Mucosa of descending colon (tissue), 3 donors: Measurements from ENCODE around the gene KLK2. TPM values are rescaled to one million over a fixed set of nuclear protein-coding genes. Genes with fewer than 3 reads are reported as not detected.

ENCODE experiments used
- ATAC-seq: fragments of 200-7000 bp; cut with Tn5 transposase; one replicate; pipeline ENCODE4 v1.9.1; 2020; ENCODE audit warnings: mild to moderate bottlenecking, moderate library complexity
- DNase-seq, 3 donors: peaks; one replicate each; pipeline ENCODE4 v3.0.0-alpha.2; 2020
- H3K36me3 ChIP-seq: fragments of 200-600 bp; one replicate; pipeline ENCODE4 v1.8.0; 2021; ENCODE audit warnings: low read depth, mild to moderate bottlenecking
- H3K4me1 ChIP-seq: fragments of 200-600 bp; one replicate; pipeline ENCODE4 v1.8.0; 2021; ENCODE audit warnings: low read depth, mild to moderate bottlenecking
- H3K4me3 ChIP-seq: fragments of 200-600 bp; one replicate; pipeline ENCODE4 v1.8.0; 2021; ENCODE audit warnings: mild to moderate bottlenecking
- H3K9me3 ChIP-seq: fragments of 200-600 bp; one replicate; pipeline ENCODE4 v1.8.0; 2021; ENCODE audit warnings: mild to moderate bottlenecking
- intact Hi-C, 2 donors: fragments of 100-400 bp; cut with DNase I in 1 of 2; cut with micrococcal nuclease in 1 of 2; formaldehyde crosslinking; loops; one replicate each; pipeline versions ENCODE4 v1.11.0 to v1.11.1; 2022; cut with DNase I, micrococcal nuclease
- total RNA-seq, 3 donors: library from RNA; stranded (reverse); fragmentation: NEBNext Ultra II Directional in 2 of 3; extraction: Animal tissue kit (Norgen Biotek cat#: 25700) in 2 of 3; gene quantifications; one replicate each; pipeline versions ENCODE4 v1.2.1 to v1.2.4, GENCODE V29; 2021 to 2023
- TF ChIP-seq, protein P1 (sequence below): fragments of 200-600 bp; IDR thresholded peaks from one replicate; pipeline ENCODE4 v1.8.0; 2022; ENCODE audit warnings: antibody characterized with exemption, mild to moderate bottlenecking
- donor health status: DM: no; HTN: no; CAD: no; lungs with moderate emphysema.
- donor health status: DM: no; HTN: no; CAD: no.
- donor health status: DM: no; HTN: yes; CAD: no.

The KLK2 gene
- total RNA-seq, 3 donors from 2014 or later: 0.43 TPM; not detected in 2

DNA sequence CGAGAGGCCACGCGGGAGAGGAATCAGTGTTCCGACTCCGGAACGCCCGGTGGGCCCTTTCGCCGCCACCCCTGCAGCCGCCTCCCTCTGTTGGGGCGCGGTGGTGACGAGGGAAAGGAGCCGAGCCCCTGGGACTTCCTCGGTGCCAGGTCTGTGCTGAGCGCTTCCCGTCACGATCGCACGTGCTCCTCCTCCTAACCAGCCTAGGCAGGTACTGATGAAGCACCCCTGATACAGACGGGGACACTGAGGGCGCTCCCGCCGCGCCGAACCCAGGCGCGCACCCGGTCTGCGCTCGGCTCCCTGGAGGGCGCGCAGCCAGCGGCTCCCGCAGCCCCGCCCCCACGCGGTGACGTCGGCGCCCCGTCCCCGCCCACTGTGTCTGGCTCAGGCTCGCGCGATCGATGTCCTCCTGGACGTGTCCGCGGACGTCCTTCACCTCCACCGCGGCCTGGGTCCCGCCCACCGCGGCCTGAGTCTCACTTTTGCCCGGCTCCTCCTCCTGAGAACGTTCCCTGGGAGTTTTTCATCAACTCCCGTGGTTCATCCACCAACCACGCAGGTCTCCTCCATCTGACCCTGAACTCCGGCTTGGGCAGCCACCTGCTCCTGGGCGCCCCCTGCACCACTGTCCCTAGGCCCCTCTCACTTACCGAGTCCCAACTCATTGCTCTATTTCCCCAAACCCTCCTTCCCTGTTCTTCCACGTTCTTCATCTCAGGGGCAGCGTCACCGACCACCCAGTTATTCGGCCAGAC, 37.3 kb upstream of the KLK2 start:
- intact Hi-C loops: no loop called here
- H3K36me3 ChIP-seq: no peaks in the 10 kb centered on the region
- TF ChIP-seq, protein P1, sequence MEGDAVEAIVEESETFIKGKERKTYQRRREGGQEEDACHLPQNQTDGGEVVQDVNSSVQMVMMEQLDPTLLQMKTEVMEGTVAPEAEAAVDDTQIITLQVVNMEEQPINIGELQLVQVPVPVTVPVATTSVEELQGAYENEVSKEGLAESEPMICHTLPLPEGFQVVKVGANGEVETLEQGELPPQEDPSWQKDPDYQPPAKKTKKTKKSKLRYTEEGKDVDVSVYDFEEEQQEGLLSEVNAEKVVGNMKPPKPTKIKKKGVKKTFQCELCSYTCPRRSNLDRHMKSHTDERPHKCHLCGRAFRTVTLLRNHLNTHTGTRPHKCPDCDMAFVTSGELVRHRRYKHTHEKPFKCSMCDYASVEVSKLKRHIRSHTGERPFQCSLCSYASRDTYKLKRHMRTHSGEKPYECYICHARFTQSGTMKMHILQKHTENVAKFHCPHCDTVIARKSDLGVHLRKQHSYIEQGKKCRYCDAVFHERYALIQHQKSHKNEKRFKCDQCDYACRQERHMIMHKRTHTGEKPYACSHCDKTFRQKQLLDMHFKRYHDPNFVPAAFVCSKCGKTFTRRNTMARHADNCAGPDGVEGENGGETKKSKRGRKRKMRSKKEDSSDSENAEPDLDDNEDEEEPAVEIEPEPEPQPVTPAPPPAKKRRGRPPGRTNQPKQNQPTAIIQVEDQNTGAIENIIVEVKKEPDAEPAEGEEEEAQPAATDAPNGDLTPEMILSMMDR: no peak
- H3K9me3 ChIP-seq: no peaks in the 10 kb centered on the region
- peaks cover 7% of the 10 kb centered on the region for H3K4me1 ChIP-seq
- ATAC-seq (peak; percentile 97), DNase-seq (peak; percentile 87 to 95 (median 91))
- H3K4me3 ChIP-seq: peak overlapping the region; percentile 22

DNA sequence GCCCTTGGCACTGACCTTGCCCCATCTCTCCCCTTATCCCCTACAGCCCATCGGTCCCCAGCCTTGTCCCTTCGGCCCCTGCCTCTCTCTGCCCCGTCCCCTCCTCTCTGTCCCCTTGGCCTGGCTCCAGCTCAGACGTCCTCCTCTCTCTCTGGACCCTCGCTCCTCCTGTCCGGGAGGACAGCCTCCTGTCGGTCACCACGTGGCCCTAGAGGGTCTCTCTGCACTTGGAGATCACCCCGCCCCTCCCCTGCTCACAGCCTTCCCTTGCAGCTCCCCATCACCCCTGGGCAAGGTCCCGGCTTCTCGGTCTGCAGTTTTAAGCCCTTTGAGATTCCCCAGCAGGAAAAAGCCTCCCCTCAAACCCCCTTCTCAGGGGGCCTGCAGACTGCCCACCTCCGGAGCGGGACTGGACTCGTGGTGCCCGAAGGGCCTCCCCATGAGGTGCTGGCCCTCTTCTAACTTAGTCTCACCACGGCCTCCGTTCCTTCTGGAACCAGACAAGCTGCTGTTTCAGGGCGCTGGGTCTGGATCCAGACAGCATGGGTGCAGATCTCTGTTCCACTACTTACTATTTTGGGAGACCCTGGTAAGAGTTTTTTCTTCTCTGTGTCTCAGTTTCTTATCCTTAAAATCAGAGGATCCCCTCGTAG, 36.6 kb upstream of the KLK2 start:
- Histone ChIP-seq H3K9me3 (no peaks in the 10 kb centered on the region), H3K4me1 (peaks cover 7% of the 10 kb centered on the region), H3K4me3 (no peak overlapping the region), H3K36me3 (no peaks in the 10 kb centered on the region)
- intact Hi-C loops: no loop called here
- DNase-seq (peak in 1 of 3 donors; percentile 62), ATAC-seq (no peak)
- TF ChIP-seq, protein P1: no peak

DNA sequence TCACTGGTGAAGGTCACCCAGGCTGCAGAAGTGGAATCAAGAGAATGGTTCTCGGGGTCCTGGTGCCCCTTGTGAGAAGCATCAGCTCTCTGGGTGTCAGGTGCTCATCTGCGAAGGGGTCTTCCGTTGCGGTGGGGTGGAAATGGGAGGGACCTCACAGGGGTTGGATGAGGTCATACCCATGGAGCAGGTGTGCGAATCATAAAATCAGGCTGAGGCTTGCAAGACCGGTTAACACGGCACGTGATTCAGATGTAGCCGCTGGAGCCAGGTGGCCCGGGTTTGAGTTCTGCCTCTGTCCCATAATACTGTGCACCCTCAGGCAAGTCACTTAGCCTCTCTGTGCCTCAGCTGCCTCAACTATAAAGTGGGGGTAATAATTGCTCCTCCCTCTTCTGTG, 35.9 kb upstream of the KLK2 start:
- Histone ChIP-seq H3K4me1 (peaks cover 7% of the 10 kb centered on the region), H3K9me3 (no peaks in the 10 kb centered on the region), H3K36me3 (no peaks in the 10 kb centered on the region), H3K4me3 (no peak overlapping the region)
- TF ChIP-seq, protein P1: no peak
- DNase-seq (peak in 2 of 3 donors; percentile 64 to 67), ATAC-seq (peak; percentile 51)
- intact Hi-C loops: no loop called here

DNA sequence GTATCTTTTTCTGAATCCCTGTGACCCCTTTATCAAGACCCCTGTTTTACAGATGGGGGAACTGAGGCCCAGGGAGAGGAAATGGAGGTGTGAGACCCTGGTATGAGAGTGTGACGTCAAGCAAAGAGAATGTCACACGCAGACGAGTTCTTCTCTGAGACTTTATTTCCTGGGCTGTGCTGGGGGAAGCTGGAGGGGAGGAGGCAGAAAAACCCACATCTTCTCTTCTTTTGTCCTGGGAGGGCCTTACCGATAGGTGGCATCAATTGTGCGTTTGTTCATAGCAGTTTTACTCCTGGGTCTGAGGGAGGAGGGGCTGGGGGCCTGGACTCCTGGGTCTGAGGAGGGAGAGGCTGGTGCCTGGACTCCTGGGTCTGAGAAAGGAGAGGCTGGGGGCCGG, 35.0 kb upstream of the KLK2 start:
- ATAC-seq (no peak), DNase-seq (no peak)
- H3K36me3 ChIP-seq: no peaks in the 10 kb centered on the region
- peaks cover 4% of the 10 kb centered on the region for H3K9me3 ChIP-seq
- TF ChIP-seq, protein P1: no peak
- H3K4me1 ChIP-seq: peaks cover 7% of the 10 kb centered on the region
- no peak overlapping the region for H3K4me3 ChIP-seq
- intact Hi-C loops: no loop called here

DNA sequence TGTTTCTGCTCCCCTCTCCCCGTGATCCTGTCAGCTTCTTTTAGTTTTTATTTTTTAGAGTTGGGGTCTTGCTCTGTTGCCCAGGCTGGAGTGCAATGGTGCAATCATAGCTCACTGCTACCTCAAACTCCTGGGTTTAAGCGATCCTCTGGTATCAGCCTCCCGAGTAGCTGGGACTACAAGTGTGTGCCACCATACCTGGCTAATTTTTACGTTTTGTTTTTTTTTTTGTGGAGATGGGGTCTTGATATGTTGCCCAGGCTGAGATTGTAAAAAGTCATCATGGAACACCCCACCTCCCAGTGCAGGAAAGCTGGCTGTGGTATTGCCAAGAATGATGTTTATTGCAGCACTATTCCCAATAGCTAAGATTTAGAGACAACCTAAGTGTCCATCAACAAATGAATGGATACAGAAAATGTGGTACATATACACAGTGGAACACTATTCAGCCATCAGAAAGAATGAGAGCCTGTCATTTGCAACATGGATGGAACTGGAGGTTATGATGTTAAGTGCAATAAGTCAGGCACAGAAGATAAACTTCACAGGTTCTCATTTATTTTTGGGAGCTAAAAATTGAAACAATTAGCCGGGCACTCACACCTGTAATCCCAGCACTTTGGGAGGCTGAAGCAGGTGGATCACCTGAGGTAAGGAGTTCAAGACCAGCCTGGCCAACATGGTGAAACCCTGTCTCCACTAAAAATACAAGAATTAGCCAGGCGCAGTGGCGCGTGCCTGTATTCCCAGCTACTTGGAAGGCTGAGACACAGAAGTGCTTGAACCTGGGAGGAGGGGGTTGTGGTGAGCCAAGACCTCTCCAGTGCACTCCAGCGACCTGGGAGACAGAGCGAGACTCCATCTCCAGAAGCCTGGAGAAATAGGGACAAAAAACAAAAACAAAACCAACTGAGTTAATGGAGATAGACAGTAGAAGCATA, 33.3 kb upstream of the KLK2 start:
- H3K9me3 ChIP-seq: peaks cover 5% of the 10 kb centered on the region
- no peak overlapping the region for H3K4me3 ChIP-seq
- H3K4me1 ChIP-seq: peaks cover 6% of the 10 kb centered on the region
- ATAC-seq (no peak), DNase-seq (no peak)
- intact Hi-C loops: no loop called here
- no peaks in the 10 kb centered on the region for H3K36me3 ChIP-seq
- TF ChIP-seq, protein P1: no peak
